MCF 10A (cell line): ENCODE results near the gene TMEM175. TPM values are rescaled to one million over a fixed set of nuclear protein-coding genes. Genes with fewer than 3 reads are reported as not detected.

Experiments
- BruUV-seq: library from RNA; stranded (reverse); fragments of 400-500 nt; replicated peaks from 2 replicates; lab custom pipeline; 2021; lab: Mats Ljungman, UMichigan
- CTCF ChIA-PET: fragments of 300-600 bp; sonication (Branson Sonifier 250); formaldehyde crosslinking; extraction: SDS; loops from one replicate; lab custom pipeline; 2021; ENCODE audit warnings: antibody characterized with exemption, inconsistent platforms; lab: Yijun Ruan, JAX
- POLR2A ChIA-PET: fragments of 300-600, 350-650 bp; sonication (Branson Sonifier 250); formaldehyde crosslinking; extraction: SDS; loops from one replicate; lab custom pipeline; 2020; ENCODE audit warnings: antibody characterized with exemption, inconsistent platforms; lab: Yijun Ruan, JAX
- DNase-seq: peaks from one replicate; pipeline ENCODE4 v3.0.0-alpha.2; 2018; ENCODE audit not compliant: unreplicated experiment
- H3K27ac Mint-ChIP-seq: one replicate; pipeline ENCODE4 v1.8.0; 2022; ENCODE audit warnings: mild to moderate bottlenecking, low read depth, mixed read lengths; ENCODE audit not compliant: unreplicated experiment
- H3K27me3 Mint-ChIP-seq: one replicate; pipeline ENCODE4 v1.8.0; 2022; ENCODE audit warnings: mixed read lengths; ENCODE audit not compliant: insufficient read depth, unreplicated experiment
- H3K36me3 Mint-ChIP-seq: one replicate; pipeline ENCODE4 v1.8.0; 2022; ENCODE audit warnings: mild to moderate bottlenecking, moderate library complexity, mixed read lengths; ENCODE audit not compliant: insufficient read depth, unreplicated experiment
- H3K4me1 Mint-ChIP-seq: one replicate; pipeline ENCODE4 v1.8.0; 2022; ENCODE audit warnings: mixed read lengths; ENCODE audit not compliant: insufficient read depth, unreplicated experiment
- H3K4me3 Mint-ChIP-seq: one replicate; pipeline ENCODE4 v1.8.0; 2022; ENCODE audit warnings: mild to moderate bottlenecking, moderate library complexity, mixed read lengths; ENCODE audit not compliant: unreplicated experiment
- H3K9me3 Mint-ChIP-seq: one replicate; pipeline ENCODE4 v1.8.0; 2022; ENCODE audit warnings: mixed read lengths; ENCODE audit not compliant: unreplicated experiment
- intact Hi-C: fragments of 100-400 bp; cut with micrococcal nuclease; formaldehyde crosslinking; loops from 2 replicates; pipeline ENCODE4 v1.14.1; 2022
- total RNA-seq: library from RNA; stranded (reverse); gene quantifications from 2 replicates; pipeline ENCODE4 v1.2.3, GENCODE V29; 2022
- TF ChIP-seq, protein P1 (sequence below): fragments of 200-600 bp; IDR thresholded peaks from one replicate; pipeline ENCODE4 v1.8.0; 2022; ENCODE audit warnings: antibody characterized with exemption, mild to moderate bottlenecking; ENCODE audit not compliant: unreplicated experiment

The TMEM175 gene
- total RNA-seq, 1 experiment from 2014 or later, result 28.9 TPM

DNA sequence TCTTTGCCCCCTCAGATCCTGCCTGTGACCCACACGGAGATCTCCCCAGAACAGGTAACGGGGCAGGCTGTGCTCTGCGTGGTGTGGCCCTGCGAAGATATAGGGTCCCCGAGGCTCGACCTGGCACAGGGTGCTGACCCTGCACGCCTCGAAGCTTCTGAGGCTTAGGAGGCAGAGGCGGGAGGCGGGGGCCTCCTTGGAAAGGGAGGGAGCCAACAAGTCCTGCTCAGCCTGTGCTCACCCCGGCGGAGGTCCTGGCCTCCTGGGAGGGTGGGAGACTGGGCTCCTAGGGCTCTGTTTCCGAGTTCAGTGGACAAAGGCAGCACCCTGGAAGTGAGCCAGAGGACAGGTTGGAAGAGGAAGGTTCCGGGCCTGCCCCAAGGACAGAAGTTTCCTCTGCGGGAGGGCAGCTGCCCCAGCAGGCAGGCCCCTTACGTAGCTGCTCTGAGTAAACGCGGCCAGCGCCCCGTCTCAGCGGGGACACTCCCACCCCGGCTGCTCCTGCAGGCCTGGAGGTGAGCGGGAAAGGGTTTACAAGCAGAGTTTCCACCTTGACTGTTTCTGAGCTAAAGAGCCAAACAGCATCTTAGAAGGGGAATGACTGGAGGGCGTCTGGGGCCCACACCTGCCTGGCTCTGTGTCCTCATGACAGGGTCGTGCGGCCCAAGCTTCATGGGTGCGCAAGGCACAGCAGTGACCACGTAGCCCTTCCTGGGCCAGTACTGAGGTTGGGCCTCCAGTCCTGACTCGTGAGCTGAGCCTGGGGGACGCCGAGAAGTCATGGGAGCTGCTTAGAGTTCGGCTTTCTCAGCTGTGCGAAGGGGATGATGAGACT lies 16.1 kb downstream of the TMEM175 start:
- TF ChIP-seq, protein P1, sequence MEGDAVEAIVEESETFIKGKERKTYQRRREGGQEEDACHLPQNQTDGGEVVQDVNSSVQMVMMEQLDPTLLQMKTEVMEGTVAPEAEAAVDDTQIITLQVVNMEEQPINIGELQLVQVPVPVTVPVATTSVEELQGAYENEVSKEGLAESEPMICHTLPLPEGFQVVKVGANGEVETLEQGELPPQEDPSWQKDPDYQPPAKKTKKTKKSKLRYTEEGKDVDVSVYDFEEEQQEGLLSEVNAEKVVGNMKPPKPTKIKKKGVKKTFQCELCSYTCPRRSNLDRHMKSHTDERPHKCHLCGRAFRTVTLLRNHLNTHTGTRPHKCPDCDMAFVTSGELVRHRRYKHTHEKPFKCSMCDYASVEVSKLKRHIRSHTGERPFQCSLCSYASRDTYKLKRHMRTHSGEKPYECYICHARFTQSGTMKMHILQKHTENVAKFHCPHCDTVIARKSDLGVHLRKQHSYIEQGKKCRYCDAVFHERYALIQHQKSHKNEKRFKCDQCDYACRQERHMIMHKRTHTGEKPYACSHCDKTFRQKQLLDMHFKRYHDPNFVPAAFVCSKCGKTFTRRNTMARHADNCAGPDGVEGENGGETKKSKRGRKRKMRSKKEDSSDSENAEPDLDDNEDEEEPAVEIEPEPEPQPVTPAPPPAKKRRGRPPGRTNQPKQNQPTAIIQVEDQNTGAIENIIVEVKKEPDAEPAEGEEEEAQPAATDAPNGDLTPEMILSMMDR, result no peak
- H3K4me1 Mint-ChIP-seq, result no peaks in the 10 kb centered on the region
- no peaks in the 10 kb centered on the region for H3K36me3 Mint-ChIP-seq
- POLR2A ChIA-PET, result no interaction called here
- no TSS peak for BruUV-seq
- no peak for DNase-seq
- H3K4me3 Mint-ChIP-seq, result no peak overlapping the region
- intact Hi-C loops, result no loop called here
- H3K27me3 Mint-ChIP-seq, result no peaks in the 10 kb centered on the region
- CTCF ChIA-PET, result interaction anchor here (0.7 to 0.9 kb wide), 2 partner anchors 22 to 108 kb away, joined by 3 read pairs; no protein-coding TSS in a partner anchor
- H3K9me3 Mint-ChIP-seq, result no peaks in the 10 kb centered on the region
- no peak overlapping the region for H3K27ac Mint-ChIP-seq

DNA sequence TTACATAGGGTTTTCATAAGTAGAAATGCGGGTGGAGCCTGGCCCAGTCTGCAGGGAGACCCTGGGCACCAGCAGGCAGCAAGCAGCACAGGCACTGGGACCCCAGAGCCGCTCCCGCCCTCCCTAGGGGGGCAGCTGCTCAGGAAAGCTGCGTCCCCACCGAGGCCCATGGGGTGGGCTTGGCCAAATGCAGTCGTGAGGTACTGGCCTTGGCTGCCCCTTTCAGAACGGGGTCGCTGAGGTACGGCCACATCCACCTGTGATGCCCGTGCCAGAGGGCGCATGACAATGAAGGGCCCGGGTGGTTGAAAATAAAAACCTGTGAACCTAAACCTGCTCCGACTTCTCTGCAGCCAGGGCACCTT lies 16.7 kb downstream of the TMEM175 start:
- TF ChIP-seq, protein P1, result no peak
- ChIA-PET CTCF (interaction anchor here (0.7 to 0.9 kb wide), 2 partner anchors 23 to 107 kb away, joined by 3 read pairs; no protein-coding TSS in a partner anchor), POLR2A (no interaction called here)
- H3K36me3 Mint-ChIP-seq, result no peaks in the 10 kb centered on the region
- H3K4me3 Mint-ChIP-seq, result no peak overlapping the region
- no peaks in the 10 kb centered on the region for H3K27me3 Mint-ChIP-seq
- no peaks in the 10 kb centered on the region for H3K9me3 Mint-ChIP-seq
- BruUV-seq, result no TSS peak
- intact Hi-C loops, result no loop called here
- no peak overlapping the region for H3K27ac Mint-ChIP-seq
- H3K4me1 Mint-ChIP-seq, result no peaks in the 10 kb centered on the region
- DNase-seq, result no peak

DNA sequence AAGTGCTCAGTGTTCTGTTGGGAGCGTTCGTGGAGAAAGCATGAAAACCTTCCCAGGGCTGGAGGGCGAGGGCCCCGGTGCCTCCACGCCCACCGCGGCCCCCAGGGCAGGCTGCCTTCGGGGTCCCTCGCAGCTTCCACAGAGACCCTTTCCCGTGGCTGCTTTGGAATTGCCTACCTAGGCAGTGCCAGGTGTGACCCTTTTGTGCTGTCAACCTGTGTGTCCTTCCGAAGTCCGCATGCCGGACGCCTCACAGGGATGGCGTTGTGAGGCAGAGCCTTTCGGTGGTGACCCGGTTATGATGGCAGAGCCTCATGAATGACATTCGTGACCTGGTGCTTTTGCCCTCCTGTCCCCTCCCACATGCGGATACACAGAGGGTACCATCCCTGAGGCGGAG lies 17.4 kb downstream of the TMEM175 start:
- no peaks in the 10 kb centered on the region for H3K9me3 Mint-ChIP-seq
- no peaks in the 10 kb centered on the region for H3K4me1 Mint-ChIP-seq
- ChIA-PET CTCF (interaction anchor here (0.9 kb wide), 1 partner anchor 23 kb away, joined by 3 read pairs; no protein-coding TSS in a partner anchor), POLR2A (no interaction called here)
- DNase-seq, result no peak
- no peak overlapping the region for H3K4me3 Mint-ChIP-seq
- intact Hi-C loops, result no loop called here
- H3K27ac Mint-ChIP-seq, result no peak overlapping the region
- H3K27me3 Mint-ChIP-seq, result no peaks in the 10 kb centered on the region
- TF ChIP-seq, protein P1, result no peak
- no TSS peak for BruUV-seq
- no peaks in the 10 kb centered on the region for H3K36me3 Mint-ChIP-seq

DNA sequence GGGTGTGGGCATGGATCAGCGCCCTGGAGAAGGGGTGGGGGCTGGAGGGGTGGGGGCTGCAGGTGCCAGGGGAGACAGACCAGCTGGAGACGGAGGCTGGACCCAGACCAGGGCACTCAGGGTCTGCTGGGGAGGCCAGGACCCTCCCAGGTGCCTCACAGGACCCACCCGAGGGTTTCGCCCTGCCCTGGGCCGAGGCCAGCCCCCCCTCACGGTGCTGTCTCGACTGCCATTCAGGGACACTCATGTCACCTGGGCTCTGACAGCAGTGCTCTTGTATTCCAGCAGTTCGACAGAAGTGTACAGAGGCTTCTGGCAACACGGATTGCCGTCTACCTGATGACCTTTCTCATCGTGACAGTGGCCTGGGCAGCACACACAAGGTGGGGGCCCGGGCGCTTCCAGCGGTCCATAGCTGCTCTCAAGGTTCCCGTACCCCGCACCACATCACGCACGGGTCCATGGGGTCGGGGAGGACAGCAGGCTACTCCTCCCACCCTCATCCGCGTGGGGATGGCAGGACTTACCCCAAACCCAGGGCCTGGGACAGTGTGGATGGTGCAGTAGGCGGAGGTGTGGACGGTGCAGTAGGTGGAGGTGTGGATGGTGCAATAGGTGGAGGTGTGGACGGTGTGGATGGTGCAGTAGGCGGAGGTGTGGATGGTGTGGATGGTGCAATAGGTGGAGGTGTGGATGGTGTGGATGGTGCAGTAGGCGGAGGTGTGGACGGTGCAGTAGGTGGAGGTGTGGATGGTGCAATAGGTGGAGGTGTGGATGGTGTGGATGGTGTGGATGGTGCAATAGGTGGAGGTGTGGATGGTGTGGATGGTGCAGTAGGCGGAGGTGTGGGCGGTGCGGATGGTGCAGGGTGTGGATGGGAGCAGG lies 18.1 kb downstream of the TMEM175 start:
- CTCF ChIA-PET, result no interaction called here
- Mint-ChIP-seq H3K9me3 (no peaks in the 10 kb centered on the region), H3K4me3 (no peak overlapping the region), H3K4me1 (no peaks in the 10 kb centered on the region), H3K27me3 (no peaks in the 10 kb centered on the region), H3K27ac (no peak overlapping the region), H3K36me3 (no peaks in the 10 kb centered on the region)
- no TSS peak for BruUV-seq
- POLR2A ChIA-PET, result interaction anchor here (0.5 kb wide), 1 partner anchor 274 kb away, joined by 3 read pairs; no protein-coding TSS in a partner anchor
- intact Hi-C loops, result no loop called here
- TF ChIP-seq, protein P1, result no peak
- DNase-seq, result no peak
